K562 (cell line): ENCODE measurements around the gene CRIM1.

ENCODE experiments used
- MECOM ChIP-seq: fragments of 250-450 bp; sonication (Bioruptor Pico); IDR thresholded peaks from 2 replicates; pipeline ENCODE4 v1.8.0; 2022; ENCODE audit warnings: inconsistent platforms
- MXI1 ChIP-seq: IDR thresholded peaks from 2 replicates; pipeline ENCODE4 v1.6.1; 2011; ENCODE audit warnings: low read depth, mild to moderate bottlenecking, improper control_type of control experiment, low read length
- ZNF143 ChIP-seq: sonication (generic); formaldehyde crosslinking; IDR thresholded peaks from 2 replicates; pipeline ENCODE4 v1.9.0; 2022; ENCODE audit warnings: mild to moderate bottlenecking, missing genetic modification reagents
- TF ChIP-seq, protein P1 (sequence below), 2 experiments: fragments of 450-650 bp; formaldehyde crosslinking in 1 of 2; IDR thresholded peaks; 2 replicates each; pipeline versions ENCODE4 v1.4.0 to v1.6.1; 2014 to 2020; ENCODE audit warnings: mild to moderate bottlenecking in 2 of 2, borderline replicate concordance in 1 of 2, low read depth in 1 of 2

DNA sequence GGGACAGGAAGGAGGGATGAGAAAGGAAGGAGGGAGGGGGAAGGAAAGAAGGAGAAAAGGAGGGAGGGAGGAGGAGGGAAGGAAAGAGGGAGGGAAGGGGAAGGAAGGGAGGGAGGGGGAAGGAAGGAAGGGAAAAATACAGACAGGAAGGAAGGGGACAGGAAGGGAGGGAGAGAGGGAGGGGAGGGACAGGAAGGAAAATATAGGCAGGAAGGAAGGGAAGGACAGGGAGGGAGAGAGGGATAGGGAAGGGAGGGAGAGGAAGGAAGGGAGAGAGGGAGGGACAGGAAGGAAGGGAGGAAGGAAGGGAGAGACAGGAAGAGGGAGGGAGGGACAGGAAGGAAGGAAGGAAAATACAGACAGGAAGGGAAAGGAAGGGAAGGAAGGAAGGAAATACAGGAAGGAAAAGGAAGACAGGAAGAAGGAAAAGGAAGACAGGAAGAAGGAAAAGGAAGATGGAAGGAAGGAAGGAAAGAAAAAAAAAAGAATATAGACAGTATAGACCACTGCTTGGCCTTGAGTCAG, 178.8 kb downstream of the CRIM1 start:
- no peak for TF ChIP-seq MXI1
- TF ChIP-seq ZNF143 (CRISPR knock-in tag), result no peak
- no peak for TF ChIP-seq MECOM (CRISPR knock-in tag)
- TF ChIP-seq, protein P1, sequence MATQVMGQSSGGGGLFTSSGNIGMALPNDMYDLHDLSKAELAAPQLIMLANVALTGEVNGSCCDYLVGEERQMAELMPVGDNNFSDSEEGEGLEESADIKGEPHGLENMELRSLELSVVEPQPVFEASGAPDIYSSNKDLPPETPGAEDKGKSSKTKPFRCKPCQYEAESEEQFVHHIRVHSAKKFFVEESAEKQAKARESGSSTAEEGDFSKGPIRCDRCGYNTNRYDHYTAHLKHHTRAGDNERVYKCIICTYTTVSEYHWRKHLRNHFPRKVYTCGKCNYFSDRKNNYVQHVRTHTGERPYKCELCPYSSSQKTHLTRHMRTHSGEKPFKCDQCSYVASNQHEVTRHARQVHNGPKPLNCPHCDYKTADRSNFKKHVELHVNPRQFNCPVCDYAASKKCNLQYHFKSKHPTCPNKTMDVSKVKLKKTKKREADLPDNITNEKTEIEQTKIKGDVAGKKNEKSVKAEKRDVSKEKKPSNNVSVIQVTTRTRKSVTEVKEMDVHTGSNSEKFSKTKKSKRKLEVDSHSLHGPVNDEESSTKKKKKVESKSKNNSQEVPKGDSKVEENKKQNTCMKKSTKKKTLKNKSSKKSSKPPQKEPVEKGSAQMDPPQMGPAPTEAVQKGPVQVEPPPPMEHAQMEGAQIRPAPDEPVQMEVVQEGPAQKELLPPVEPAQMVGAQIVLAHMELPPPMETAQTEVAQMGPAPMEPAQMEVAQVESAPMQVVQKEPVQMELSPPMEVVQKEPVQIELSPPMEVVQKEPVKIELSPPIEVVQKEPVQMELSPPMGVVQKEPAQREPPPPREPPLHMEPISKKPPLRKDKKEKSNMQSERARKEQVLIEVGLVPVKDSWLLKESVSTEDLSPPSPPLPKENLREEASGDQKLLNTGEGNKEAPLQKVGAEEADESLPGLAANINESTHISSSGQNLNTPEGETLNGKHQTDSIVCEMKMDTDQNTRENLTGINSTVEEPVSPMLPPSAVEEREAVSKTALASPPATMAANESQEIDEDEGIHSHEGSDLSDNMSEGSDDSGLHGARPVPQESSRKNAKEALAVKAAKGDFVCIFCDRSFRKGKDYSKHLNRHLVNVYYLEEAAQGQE (IDR thresholded peaks at IDR 0.05; ENCODE audit: borderline replicate concordance), result no peak
- TF ChIP-seq, protein P1 (CRISPR knock-in tag; IDR thresholded peaks at IDR 0.05; ENCODE audit: low read depth), result no peak
